Thyroid gland (tissue), 4 donors: Measurements from ENCODE around the gene FBXO5.

Source experiments
- POLR2A ChIP-seq, 2 donors: fragments of 450-650 bp; IDR thresholded peaks; one replicate each; pipeline ENCODE4 v1.6.1; 2017; ENCODE audit warnings: antibody characterized with exemption in 2 of 2, mild to moderate bottlenecking in 2 of 2, moderate library complexity in 1 of 2
- TF ChIP-seq, protein P1 (sequence below), 6 experiments: fragments of 200-600 bp in 3 of 6; fragments of 450-650 bp in 3 of 6; sonication (generic) in 3 of 6; IDR thresholded peaks; one replicate each; pipeline ENCODE4 v1.5.1; 2016 to 2019; ENCODE audit warnings: antibody characterized with exemption in 6 of 6, mild to moderate bottlenecking in 2 of 6, inconsistent platforms in 1 of 6, moderate library complexity in 1 of 6

- TF ChIP-seq POLR2A (IDR thresholded peaks at IDR 0.05): no peak
- TF ChIP-seq, protein P1, sequence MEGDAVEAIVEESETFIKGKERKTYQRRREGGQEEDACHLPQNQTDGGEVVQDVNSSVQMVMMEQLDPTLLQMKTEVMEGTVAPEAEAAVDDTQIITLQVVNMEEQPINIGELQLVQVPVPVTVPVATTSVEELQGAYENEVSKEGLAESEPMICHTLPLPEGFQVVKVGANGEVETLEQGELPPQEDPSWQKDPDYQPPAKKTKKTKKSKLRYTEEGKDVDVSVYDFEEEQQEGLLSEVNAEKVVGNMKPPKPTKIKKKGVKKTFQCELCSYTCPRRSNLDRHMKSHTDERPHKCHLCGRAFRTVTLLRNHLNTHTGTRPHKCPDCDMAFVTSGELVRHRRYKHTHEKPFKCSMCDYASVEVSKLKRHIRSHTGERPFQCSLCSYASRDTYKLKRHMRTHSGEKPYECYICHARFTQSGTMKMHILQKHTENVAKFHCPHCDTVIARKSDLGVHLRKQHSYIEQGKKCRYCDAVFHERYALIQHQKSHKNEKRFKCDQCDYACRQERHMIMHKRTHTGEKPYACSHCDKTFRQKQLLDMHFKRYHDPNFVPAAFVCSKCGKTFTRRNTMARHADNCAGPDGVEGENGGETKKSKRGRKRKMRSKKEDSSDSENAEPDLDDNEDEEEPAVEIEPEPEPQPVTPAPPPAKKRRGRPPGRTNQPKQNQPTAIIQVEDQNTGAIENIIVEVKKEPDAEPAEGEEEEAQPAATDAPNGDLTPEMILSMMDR (IDR thresholded peaks at IDR 0.05): no peak
Measured at GRCh38 chr6:152993847-152994246, 11.0 kb upstream of the FBXO5 start.
